Measurements from ENCODE around the gene RAD51B. TPM values are rescaled to one million over a fixed set of nuclear protein-coding genes. Genes with fewer than 3 reads are reported as not detected.

The RAD51B gene
- polyA plus RNA-seq, 3 donors, result 3.6 to 11.6 (median 9.4) TPM

- Histone ChIP-seq H3K27me3 (ENCODE audit: control insufficient read depth in 2 of 2, insufficient read depth in 2 of 2, low read length in 2 of 2) (no peaks in the 10 kb centered on the region), H4K20me1 (ENCODE audit: insufficient read depth, low read length) (no peaks in the 10 kb centered on the region), H3K9me3 (replicated peaks in 1 of 2; ENCODE audit: control insufficient read depth in 1 of 2, insufficient read depth in 1 of 2, low read length in 2 of 2) (no peaks in the 10 kb centered on the region), H3K79me2 (ENCODE audit: insufficient read depth, low read length) (no peaks in the 10 kb centered on the region), H3K4me2 (replicated peaks; ENCODE audit: extremely low read depth, low read length, poor library complexity, severe bottlenecking) (peak overlapping the region; percentile 70), H3K4me1 (ENCODE audit: control insufficient read depth in 1 of 2, insufficient read depth in 2 of 2, low read length in 2 of 2) (peaks cover 53 to 55% of the 10 kb centered on the region in 2 donors), H3K27ac (ENCODE audit: low read depth in 1 of 2, low read length in 2 of 2) (peak overlapping the region; percentile 87 to 89), H3K4me3 (replicated peaks in 1 of 3; ENCODE audit: low read depth in 2 of 3, low read length in 3 of 3) (peak overlapping the region in 2 of 3 experiments; percentile 22 to 52), H3K36me3 (replicated peaks in 1 of 2; ENCODE audit: control insufficient read depth in 1 of 2, insufficient read depth in 2 of 2, low read length in 2 of 2) (no peaks in the 10 kb centered on the region), H3K9ac (ENCODE audit: insufficient read depth, low read length, poor library complexity, severe bottlenecking) (no peak overlapping the region), H2AFZ (ENCODE audit: insufficient read depth, low read depth, low read length, poor library complexity, severe bottlenecking) (no peak overlapping the region)
- H3K9me3 Mint-ChIP-seq, result no peaks in the 10 kb centered on the region
- peaks cover 0 to 2% (median 0%) of the 10 kb centered on the region in 3 donors for H3K27me3 Mint-ChIP-seq (ENCODE audit: low read depth in 3 of 3)
- H3K27ac Mint-ChIP-seq, result peak overlapping the region; percentile 93 to 97 (median 96)
- DNase-seq, result peak; percentile 40 to 73 (median 70)
- intact Hi-C loops (cut with micrococcal nuclease), result no loop called here
- peak overlapping the region; percentile 54 to 70 for H3K4me3 Mint-ChIP-seq
- WGBS (ENCODE audit: insufficient coverage), result 29% methylated on average over 6 of the region's 9 CpGs
- peaks cover 51% of the 10 kb centered on the region for H3K4me1 Mint-ChIP-seq
- peaks cover 3 to 6% of the 10 kb centered on the region in 2 donors for H3K36me3 Mint-ChIP-seq
- no peak for TF ChIP-seq CTCF (IDR thresholded peaks at IDR 0.05)
These were observed 565.3 kb downstream of the RAD51B start for GRCh38 chr14:68384881-68385280.

DNA sequence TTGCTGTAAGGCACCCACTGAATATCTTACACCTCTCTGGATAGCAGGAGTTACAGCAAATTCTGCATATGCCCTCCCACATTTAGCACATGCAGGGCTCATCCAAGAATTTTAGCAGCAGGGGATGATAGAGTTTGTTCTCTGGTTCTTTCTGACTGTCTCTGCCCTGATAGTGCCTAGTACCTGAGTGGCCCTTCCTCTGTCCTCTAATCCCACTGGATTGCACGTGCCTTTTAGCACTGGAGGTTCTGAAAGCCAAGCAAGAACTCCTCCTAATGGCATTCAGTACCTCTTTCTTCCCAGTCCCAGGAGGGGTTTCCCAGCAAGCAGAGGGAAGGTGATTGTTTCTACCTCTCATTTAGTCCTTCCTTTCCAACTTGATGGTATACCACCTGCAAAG, 566.9 kb downstream of the RAD51B start:
- H3K36me3 Mint-ChIP-seq, result peaks cover 6% of the 10 kb centered on the region in 2 donors
- H2AFZ ChIP-seq (ENCODE audit: insufficient read depth, low read depth, low read length, poor library complexity, severe bottlenecking), result no peak overlapping the region
- peaks cover 56 to 58% of the 10 kb centered on the region in 2 donors for H3K4me1 ChIP-seq (ENCODE audit: control insufficient read depth in 1 of 2, insufficient read depth in 2 of 2, low read length in 2 of 2)
- no peak overlapping the region for H3K4me3 ChIP-seq (replicated peaks in 1 of 3; ENCODE audit: low read depth in 2 of 3, low read length in 3 of 3)
- no peaks in the 10 kb centered on the region for H3K9me3 ChIP-seq (replicated peaks in 1 of 2; ENCODE audit: control insufficient read depth in 1 of 2, insufficient read depth in 1 of 2, low read length in 2 of 2)
- no peak overlapping the region for H3K9ac ChIP-seq (ENCODE audit: insufficient read depth, low read length, poor library complexity, severe bottlenecking)
- no peak for TF ChIP-seq CTCF (IDR thresholded peaks at IDR 0.05)
- WGBS (ENCODE audit: insufficient coverage), result no CpG with 5 or more reads among the region's 1 CpG
- peaks cover 0 to 2% (median 0%) of the 10 kb centered on the region in 3 donors for H3K27me3 Mint-ChIP-seq (ENCODE audit: low read depth in 3 of 3)
- H3K36me3 ChIP-seq (replicated peaks in 1 of 2; ENCODE audit: control insufficient read depth in 1 of 2, insufficient read depth in 2 of 2, low read length in 2 of 2), result no peaks in the 10 kb centered on the region
- intact Hi-C loops (cut with micrococcal nuclease), result no loop called here
- no peaks in the 10 kb centered on the region for H3K9me3 Mint-ChIP-seq
- H3K4me2 ChIP-seq (replicated peaks; ENCODE audit: extremely low read depth, low read length, poor library complexity, severe bottlenecking), result no peak overlapping the region
- no peak overlapping the region for H3K27ac ChIP-seq (ENCODE audit: low read depth in 1 of 2, low read length in 2 of 2)
- no peaks in the 10 kb centered on the region for H3K79me2 ChIP-seq (ENCODE audit: insufficient read depth, low read length)
- H3K27ac Mint-ChIP-seq, result peak overlapping the region in 2 of 7 donors; percentile 20 to 24
- H4K20me1 ChIP-seq (ENCODE audit: insufficient read depth, low read length), result no peaks in the 10 kb centered on the region
- H3K27me3 ChIP-seq (ENCODE audit: control insufficient read depth in 2 of 2, insufficient read depth in 2 of 2, low read length in 2 of 2), result no peaks in the 10 kb centered on the region
- peaks cover 53% of the 10 kb centered on the region for H3K4me1 Mint-ChIP-seq
- no peak for DNase-seq
- H3K4me3 Mint-ChIP-seq, result no peak overlapping the region
